ENCODE measurements around the gene ADAM12. TPM values are rescaled to one million over a fixed set of nuclear protein-coding genes. Genes with fewer than 3 reads are reported as not detected.

The ADAM12 gene
- total and polyA plus RNA-seq, 9 of the 15 experiments (the other 6 are each of a cell fraction or from before 2014, with no cell fraction given) = not detected

DNA sequence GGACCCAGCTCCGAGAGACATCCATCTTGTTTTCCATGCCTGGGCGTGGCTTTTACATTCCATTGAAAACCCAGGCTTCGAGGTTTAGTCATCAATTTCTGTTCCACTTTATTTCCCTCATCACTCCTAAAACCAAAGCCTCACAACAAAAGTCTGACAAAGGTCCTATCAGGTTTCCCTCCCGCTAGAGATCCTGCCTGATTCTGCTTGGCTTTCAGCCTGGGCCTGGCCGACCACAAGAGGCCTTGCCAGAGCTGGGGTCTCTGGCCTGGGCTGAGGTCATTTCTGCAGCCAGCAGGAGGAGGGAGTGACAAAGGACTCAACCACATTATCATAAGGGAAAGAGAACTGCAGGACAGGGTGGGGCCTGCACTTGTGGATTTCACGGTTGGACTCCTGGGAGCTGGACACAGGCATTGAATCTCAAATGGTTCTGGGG is 324.9 kb downstream of the ADAM12 start:
- Histone ChIP-seq H3K27me3 (ENCODE audit: control insufficient read depth in 2 of 2, insufficient read depth in 2 of 2, low read length in 2 of 2) (peaks cover 0 to 30% of the 10 kb centered on the region in 2 experiments; a peak in 2 of 5 replicates), H3K9me3 (replicated peaks; ENCODE audit: control insufficient read depth, insufficient read depth, low read depth, low read length) (no peaks in the 10 kb centered on the region), H3K4me2 (ENCODE audit: insufficient read depth, low read length) (no peak overlapping the region), H3K36me3 (ENCODE audit: control insufficient read depth, insufficient read depth, low read length) (no peaks in the 10 kb centered on the region), H3K4me3 (no peak overlapping the region), H3K27ac (ENCODE audit: extremely low read depth, low read depth, low read length) (no peak overlapping the region), H3K9me1 (ENCODE audit: control insufficient read depth, insufficient read depth, low read length) (no peaks in the 10 kb centered on the region), H3K4me1 (replicated peaks in 1 of 2; ENCODE audit: control insufficient read depth in 2 of 2, insufficient read depth in 2 of 2, low read length in 2 of 2) (no peaks in the 10 kb centered on the region), H3K9ac (ENCODE audit: insufficient read depth in 1 of 2, low read depth in 2 of 2, low read length in 2 of 2) (no peak overlapping the region), H2AFZ (ENCODE audit: low read depth, low read length) (no peak overlapping the region), H4K20me1 (replicated peaks; ENCODE audit: control insufficient read depth, insufficient read depth, low read length) (no peaks in the 10 kb centered on the region; the same call in 1 of the 2 replicates), H3K79me2 (ENCODE audit: control insufficient read depth, insufficient read depth, low read length) (no peaks in the 10 kb centered on the region)
- 0% methylated on average over 6 of the region's 6 CpGs for WGBS (ENCODE audit: insufficient coverage, low coverage, missing lambda C conversion rate)
- CTCF ChIA-PET (ENCODE audit: low intra/inter-chr PET ratio) = no interaction called here
- DNase-seq (ENCODE audit: extremely low read depth in 1 of 4, low spot score in 3 of 4) (no peak), FAIRE-seq (no peak), ATAC-seq (no peak)
- no TSS peak for BruUV-seq (replicated peaks)
- POLR2A ChIA-PET = no interaction called here
- TF ChIP-seq, protein P1, sequence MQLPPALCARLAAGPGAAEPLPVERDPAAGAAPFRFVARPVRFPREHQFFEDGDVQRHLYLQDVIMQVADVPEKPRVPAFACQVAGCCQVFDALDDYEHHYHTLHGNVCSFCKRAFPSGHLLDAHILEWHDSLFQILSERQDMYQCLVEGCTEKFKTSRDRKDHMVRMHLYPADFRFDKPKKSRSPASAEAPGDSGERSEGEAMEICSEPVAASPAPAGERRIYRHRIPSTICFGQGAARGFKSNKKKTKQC (CRISPR knock-in tag; IDR thresholded peaks at IDR 0.05) = no peak
- no peak for TF ChIP-seq ZNF23 (CRISPR knock-in tag; IDR thresholded peaks at IDR 0.05)
- no peak for TF ChIP-seq PTBP1 (IDR thresholded peaks at IDR 0.05; ENCODE audit: low read depth, low read length)
- TF ChIP-seq, protein P2, sequence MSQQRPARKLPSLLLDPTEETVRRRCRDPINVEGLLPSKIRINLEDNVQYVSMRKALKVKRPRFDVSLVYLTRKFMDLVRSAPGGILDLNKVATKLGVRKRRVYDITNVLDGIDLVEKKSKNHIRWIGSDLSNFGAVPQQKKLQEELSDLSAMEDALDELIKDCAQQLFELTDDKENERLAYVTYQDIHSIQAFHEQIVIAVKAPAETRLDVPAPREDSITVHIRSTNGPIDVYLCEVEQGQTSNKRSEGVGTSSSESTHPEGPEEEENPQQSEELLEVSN (IDR thresholded peaks at IDR 0.05; ENCODE audit: borderline replicate concordance in 1 of 2, extremely low read depth in 1 of 2, insufficient read depth in 1 of 2, insufficient read length in 1 of 2, low read depth in 1 of 2, low read length in 1 of 2, poor library complexity in 1 of 2, severe bottlenecking in 1 of 2) = no peak
- no peak for TF ChIP-seq ZNF174 (CRISPR knock-in tag; IDR thresholded peaks at IDR 0.05)
- TF ChIP-seq ZNF184 (CRISPR knock-in tag; IDR thresholded peaks at IDR 0.05) = no peak
- intact Hi-C loops (cut with micrococcal nuclease) = no loop called here
- in situ Hi-C loops (cut with MboI) = no loop called here

All from K562 (cell line).